ENCODE measurements around the gene RARB.

Gene RARB

GRCh38 chr3:25473246-25473645, 45.2 kb downstream of the RARB start:
- DNase-seq (ENCODE audit: extremely low read depth, low read depth) = no peak
- no peak for TF ChIP-seq CTCF (IDR thresholded peaks at IDR 0.05; ENCODE audit: low read depth, low read length, missing control alignments)
- H3K4me3 ChIP-seq (replicated peaks; ENCODE audit: low read depth, low read length) = no peak overlapping the region

- no peak for DNase-seq (ENCODE audit: extremely low read depth, low read depth)
- TF ChIP-seq CTCF (IDR thresholded peaks at IDR 0.05; ENCODE audit: low read depth, low read length, missing control alignments) = no peak
- H3K4me3 ChIP-seq (replicated peaks; ENCODE audit: low read depth, low read length) = no peak overlapping the region
These were observed 46.0 kb downstream of the RARB start for GRCh38 chr3:25474052-25474451.

GRCh38 chr3:25476639-25477038, 48.6 kb downstream of the RARB start:
- DNase-seq (ENCODE audit: extremely low read depth, low read depth) = no peak

GRCh38 chr3:25478211-25478757, 50.2 kb downstream of the RARB start:
- no peak for TF ChIP-seq CTCF (IDR thresholded peaks at IDR 0.05; ENCODE audit: low read depth, low read length, missing control alignments)
- DNase-seq (ENCODE audit: extremely low read depth, low read depth) = no peak
- H3K4me3 ChIP-seq (replicated peaks; ENCODE audit: low read depth, low read length) = no peak overlapping the region

More at GRCh38 chr3:25476639-25477038, 48.6 kb downstream of the RARB start:
- no peak for TF ChIP-seq CTCF (IDR thresholded peaks at IDR 0.05; ENCODE audit: low read depth, low read length, missing control alignments)
- no peak overlapping the region for H3K4me3 ChIP-seq (replicated peaks; ENCODE audit: low read depth, low read length)

GRCh38 chr3:25478964-25479726, 51.1 kb downstream of the RARB start:
- no peak overlapping the region for H3K4me3 ChIP-seq (replicated peaks; ENCODE audit: low read depth, low read length)
- DNase-seq (ENCODE audit: extremely low read depth, low read depth) = no peak
- no peak for TF ChIP-seq CTCF (IDR thresholded peaks at IDR 0.05; ENCODE audit: low read depth, low read length, missing control alignments)

- no peak for TF ChIP-seq CTCF (IDR thresholded peaks at IDR 0.05; ENCODE audit: low read depth, low read length, missing control alignments)
- DNase-seq (ENCODE audit: extremely low read depth, low read depth) = no peak
- H3K4me3 ChIP-seq (replicated peaks; ENCODE audit: low read depth, low read length) = no peak overlapping the region
These were observed 51.6 kb downstream of the RARB start for GRCh38 chr3:25479727-25480010.

GRCh38 chr3:25480811-25481210, 52.7 kb downstream of the RARB start:
- H3K4me3 ChIP-seq (replicated peaks; ENCODE audit: low read depth, low read length) = no peak overlapping the region
- DNase-seq (ENCODE audit: extremely low read depth, low read depth) = no peak
- no peak for TF ChIP-seq CTCF (IDR thresholded peaks at IDR 0.05; ENCODE audit: low read depth, low read length, missing control alignments)

All from HFF-Myc (cell line).